GM12892 (cell line): Measurements from ENCODE around the gene MEIS3.
"Not testable (repeated sequence)": the region's sequence is repeated elsewhere in the genome, so short reads cannot be mapped to it uniquely, and the experiment has no call there.

ENCODE experiments used
- DNase-seq: peaks from one replicate; pipeline ENCODE4 v3.0.0; 2011; ENCODE audit not compliant: insufficient read length
- FAIRE-seq: peaks from 2 replicates; lab custom pipeline; 2011; peaks lifted over from hg19 to GRCh38; lab: Jason Lieb, UNC
- POLR2A ChIP-seq: IDR thresholded peaks from 2 replicates; pipeline ENCODE4 v1.6.1; 2011; ENCODE audit warnings: low read depth, low read length, control low read depth
- POLR2AphosphoS5 ChIP-seq: IDR thresholded peaks from 2 replicates; pipeline ENCODE4 v1.6.1; 2011; ENCODE audit warnings: low read depth, low read length, control low read depth
- TAF1 ChIP-seq: IDR thresholded peaks from 2 replicates; pipeline ENCODE4 v1.6.1; 2011; ENCODE audit warnings: low read depth, mild to moderate bottlenecking, control low read depth, low read length, borderline replicate concordance

MEIS3 gene

DNA sequence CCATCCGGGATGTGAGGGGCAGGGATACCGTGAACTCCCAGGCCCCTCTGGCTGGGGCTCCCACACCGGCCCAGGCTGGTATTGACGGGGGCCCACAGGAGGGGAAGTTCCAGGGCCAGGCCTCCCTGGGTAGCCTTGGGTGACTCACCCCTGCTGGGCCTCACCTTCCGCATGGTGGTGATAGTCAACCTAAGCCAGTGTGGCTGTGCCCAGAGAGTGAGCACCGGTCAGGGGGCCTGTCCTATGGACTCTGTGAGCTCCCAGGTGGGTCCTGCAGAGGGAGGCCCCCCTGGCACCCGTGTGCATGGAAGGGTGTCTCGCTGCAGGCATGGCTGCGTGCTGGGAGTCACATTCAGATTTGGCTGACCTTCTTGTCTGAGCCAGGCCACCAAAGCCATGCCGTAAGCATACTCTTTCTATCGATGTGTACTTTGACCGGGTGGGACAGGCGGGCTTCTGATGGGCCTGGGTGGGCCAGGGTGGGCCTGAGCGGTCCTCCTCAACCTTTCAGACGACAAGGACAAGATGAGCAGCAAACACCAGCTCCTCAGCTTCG, 42.7 kb downstream of the MEIS3 start:
- FAIRE-seq (no peak), DNase-seq (no peak)
- no peak for TF ChIP-seq POLR2A
- TF ChIP-seq POLR2AphosphoS5, result no peak
- no peak for TF ChIP-seq TAF1

GRCh38 chr19:47375694-47376588, 43.4 kb downstream of the MEIS3 start:
- FAIRE-seq, result no peak

DNA sequence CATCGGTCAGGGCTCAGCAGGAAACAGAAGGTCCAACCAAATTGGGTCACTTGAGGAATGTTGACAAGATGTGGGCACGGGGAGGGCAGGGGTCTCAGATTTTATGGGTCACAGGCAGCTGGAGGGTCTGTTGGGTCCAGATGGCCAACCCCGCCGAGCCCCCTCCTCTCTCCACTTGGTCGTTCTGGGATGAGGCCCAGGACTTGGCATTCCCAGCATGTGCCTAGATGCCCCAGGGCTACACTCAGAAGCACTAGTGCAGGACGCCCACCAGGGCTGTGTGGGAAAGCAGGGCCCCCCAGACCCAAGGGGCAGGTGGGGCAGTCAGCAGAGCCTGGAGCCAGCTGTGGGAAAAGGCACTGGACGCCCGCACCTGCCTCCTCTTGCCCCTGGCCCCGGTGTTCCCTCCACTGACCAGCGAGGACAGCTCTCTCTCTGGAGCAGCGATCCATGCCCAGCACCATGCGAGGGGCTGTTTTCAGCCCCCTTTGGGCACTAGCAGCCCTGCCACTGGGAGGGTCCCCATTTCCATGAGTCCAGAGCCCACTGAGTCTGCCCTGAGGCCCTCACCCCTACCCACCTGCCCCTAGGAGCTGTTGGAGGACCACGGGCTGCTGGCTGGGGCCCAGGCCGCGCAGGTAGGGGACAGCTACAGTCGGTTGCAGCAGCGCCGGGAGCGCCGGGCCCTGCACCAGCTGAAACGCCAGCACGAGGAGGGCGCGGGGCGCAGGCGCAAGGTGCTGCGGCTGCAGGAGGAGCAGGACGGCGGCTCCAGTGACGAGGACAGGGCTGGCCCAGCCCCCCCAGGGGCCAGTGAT, 44.2 kb downstream of the MEIS3 start:
- FAIRE-seq, result no peak
- TF ChIP-seq POLR2A, result no peak
- TF ChIP-seq TAF1, result no peak
- TF ChIP-seq POLR2AphosphoS5, result no peak
- no peak for DNase-seq

More at GRCh38 chr19:47375694-47376588, 43.4 kb downstream of the MEIS3 start:
- DNase-seq, result no peak
- TF ChIP-seq POLR2A (no peak), TAF1 (no peak), POLR2AphosphoS5 (no peak)

DNA sequence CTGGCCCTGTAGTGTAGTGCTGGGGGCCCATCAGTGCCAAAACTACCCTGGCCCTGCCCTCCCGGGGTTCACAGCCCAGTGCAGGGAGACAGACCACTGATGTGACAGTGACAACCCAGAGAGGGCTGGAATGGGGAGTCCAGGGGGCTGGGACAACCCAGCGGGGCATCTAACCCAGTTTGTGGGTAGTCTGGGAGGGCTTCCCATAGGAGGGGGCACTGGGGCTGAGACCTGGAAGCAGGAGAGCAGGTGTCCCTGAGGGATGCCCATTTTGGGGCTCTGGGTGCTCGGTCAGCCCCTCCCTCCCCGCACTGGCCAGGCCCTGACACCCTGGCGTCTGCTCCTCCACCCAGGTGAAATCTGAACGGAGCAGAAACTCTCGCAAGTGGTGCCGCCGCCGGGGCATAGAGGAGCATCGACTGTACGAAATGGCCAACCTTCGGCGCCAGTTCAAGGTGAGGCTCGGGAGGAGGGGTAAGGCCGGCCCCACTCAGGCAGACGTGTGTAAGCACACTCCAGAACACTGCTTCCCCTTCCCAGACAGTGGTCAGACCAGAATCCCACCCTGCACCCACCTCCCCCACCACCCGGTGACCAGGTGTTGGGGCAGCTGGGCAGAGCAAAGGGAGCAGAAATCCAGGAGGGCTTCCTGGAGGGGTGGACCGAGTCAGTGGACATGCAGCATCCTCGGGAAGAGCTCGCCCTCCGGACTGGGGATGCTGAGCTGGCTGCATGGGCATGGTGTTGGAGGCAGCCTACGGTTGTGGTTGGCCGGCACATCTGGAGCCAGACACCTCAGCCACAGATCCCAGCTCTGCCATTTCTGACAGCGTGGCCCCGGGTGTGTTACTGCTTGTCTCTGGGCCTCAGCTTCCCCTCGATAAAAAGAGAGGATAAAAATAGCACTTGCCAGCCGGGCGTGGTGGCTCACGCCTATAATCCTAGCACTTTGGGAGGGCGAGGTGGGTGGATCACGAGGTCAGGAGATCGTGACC, 45.8 kb downstream of the MEIS3 start:
- no peak for TF ChIP-seq POLR2AphosphoS5
- no peak for FAIRE-seq
- no peak for DNase-seq

- TF ChIP-seq POLR2A (no peak), POLR2AphosphoS5 (no peak)
- no peak for FAIRE-seq
- DNase-seq, result no peak
Measured at GRCh38 chr19:47372603-47373002, 46.7 kb downstream of the MEIS3 start.

DNA sequence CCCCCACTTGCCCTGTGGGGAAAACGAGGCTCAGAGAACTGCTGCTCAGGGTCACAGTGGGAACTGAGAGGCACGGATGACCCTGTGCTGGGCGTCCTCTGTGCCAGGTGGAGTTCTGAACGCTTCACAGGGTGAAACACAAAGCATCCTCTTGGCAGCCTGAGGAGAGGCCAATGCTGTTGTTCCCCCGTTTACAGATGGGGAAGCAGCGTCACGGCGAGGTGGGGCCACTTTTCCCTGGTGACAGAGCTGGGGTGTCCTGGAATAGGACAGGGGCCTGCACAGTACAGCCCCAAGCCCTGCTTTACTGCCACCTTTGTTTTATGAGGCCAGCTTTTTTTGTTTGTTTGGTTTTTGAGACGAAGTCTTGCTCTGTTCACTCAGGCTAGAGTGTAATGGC, 48.1 kb downstream of the MEIS3 start:
- TF ChIP-seq POLR2AphosphoS5, result no peak
- no peak for FAIRE-seq
- no peak for DNase-seq

GRCh38 chr19:47370045-47370611, 49.2 kb downstream of the MEIS3 start:
- no peak for DNase-seq
- TF ChIP-seq TAF1 (no peak), POLR2AphosphoS5 (no peak), POLR2A (no peak)
- FAIRE-seq, result no peak

GRCh38 chr19:47365455-47365854, 53.9 kb downstream of the MEIS3 start:
- DNase-seq, FAIRE-seq: not testable (repeated sequence)

GRCh38 chr19:47363758-47364531, 55.4 kb downstream of the MEIS3 start:
- FAIRE-seq, result no peak
- DNase-seq, result no peak
- TF ChIP-seq TAF1 (no peak), POLR2AphosphoS5 (no peak), POLR2A (no peak)

DNA sequence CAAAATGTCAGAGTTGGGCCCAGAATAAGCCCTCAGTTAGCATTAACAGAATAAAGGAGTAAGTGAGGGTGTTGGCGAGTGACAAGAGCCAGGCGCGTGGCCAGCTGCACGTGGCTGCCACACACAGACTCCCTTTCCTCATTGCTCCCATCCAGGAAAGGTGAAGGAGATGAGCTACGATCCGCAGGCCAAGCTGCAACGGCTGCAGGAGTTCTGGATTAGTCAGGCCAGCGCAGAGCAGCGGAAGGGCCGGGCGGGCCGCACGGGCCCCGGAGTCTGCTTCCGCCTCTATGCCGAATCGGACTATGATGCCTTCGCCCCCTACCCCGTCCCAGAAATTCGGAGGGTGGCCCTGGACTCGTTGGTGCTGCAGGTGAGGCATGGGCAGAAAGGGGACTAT, 57.0 kb downstream of the MEIS3 start:
- DNase-seq (no peak), FAIRE-seq (no peak)
- TF ChIP-seq TAF1 (no peak), POLR2A (no peak), POLR2AphosphoS5 (no peak)
